ENCODE measurements around the gene BSDC1.

DNA sequence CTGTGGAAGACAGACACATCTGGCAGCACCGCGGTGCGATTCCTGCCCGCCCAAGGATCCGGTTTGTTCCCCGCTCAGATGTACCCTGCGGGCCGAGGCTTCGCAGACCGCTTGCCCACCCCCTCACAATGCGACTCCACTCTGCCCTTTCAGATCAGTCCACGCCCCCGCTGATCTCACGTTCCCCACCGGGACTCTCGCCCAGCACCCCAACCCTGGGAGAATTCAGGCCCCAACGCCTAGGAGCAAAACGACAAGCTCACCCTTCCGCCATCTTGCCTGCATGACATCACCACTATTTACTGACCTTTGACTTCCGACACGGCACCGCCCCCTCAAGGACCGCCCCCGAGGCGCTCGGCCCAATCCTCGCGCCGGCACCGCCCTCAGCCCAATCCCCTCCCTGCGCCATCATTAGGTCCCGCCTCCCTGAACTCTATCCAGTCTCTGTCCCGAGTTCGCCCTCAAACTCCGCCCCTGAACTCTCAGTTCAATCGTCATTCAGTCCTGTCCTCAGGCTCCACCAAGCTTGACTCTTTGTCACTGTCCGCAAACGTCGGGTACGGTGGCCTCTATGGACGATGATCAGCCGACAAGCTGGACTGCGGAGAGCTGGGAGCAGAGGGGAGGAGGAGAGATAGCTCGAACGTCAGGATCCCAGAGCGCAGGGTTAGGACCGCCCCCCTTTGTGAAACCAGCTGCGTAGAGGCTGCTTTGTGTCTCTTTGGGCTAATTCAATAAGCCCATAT is at the start of gene BSDC1:
- TF ChIP-seq CTCF (IDR thresholded peaks at IDR 0.05) = peak in 1 of 3 donors; percentile 14
- peak; percentile 99 for TF ChIP-seq POLR2A (IDR thresholded peaks at IDR 0.05)

All from ovary (tissue), 3 donors.